KG1 (cell line): ENCODE data around the gene TMEM178B.
"Not testable (repeated sequence)": the region's sequence is repeated elsewhere in the genome, so short reads cannot be mapped to it uniquely, and the experiment has no call there.

Experiments
- DNase-seq: peaks from one replicate; lab custom pipeline; 2025; lab: John Stamatoyannopoulos, UW

Gene TMEM178B

GRCh38 chr7:141073641-141074161, at the start of gene TMEM178B:
TMEM178B (plus strand) TSS chr7:141074064.
- DNase-seq = no peak

- DNase-seq = no peak
Observed at GRCh38 chr7:141024668-141025067, 49.2 kb upstream of the TMEM178B start.

- DNase-seq = no peak
Observed at GRCh38 chr7:141027043-141027442, 46.8 kb upstream of the TMEM178B start.

- DNase-seq = no peak
Observed at GRCh38 chr7:141028767-141029166, 45.1 kb upstream of the TMEM178B start.

DNA sequence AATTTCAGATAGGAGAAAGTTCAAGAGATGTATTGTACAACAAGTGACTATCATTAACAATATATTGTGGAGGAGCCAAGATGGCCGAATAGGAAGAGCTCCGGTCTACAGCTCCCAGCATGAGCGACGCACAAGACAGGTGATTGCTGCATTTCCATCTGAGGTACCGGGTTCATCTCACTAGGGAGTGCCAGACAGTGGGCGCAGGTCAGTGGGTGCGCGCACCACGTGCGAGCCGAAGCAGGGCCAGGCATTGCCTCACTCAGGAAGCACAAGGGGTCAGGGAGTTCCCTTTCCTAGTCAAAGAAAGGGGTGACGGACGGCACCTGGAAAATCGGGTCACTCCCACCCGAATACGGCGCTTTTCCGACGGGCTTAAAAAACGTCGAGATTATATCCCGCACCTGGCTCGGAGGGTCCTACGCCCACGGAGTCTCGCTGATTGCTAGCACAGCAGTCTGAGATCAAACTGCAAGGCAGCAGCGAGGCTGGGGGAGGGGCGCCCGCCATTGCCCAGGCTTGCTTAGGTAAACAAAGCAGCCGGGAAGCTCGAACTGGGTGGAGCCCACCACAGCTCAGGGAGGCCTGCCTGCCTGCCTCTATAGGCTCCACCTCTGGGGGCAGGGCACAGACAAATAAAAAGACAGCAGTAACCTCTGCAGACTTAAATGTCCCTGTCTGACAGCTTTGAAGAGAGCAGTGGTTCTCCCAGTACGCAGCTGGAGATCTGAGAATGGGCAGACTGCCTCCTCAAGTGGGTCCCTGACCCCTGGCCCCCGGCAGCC, 41.1 kb upstream of the TMEM178B start:
- DNase-seq = not testable (repeated sequence)

GRCh38 chr7:141038100-141038499, 35.8 kb upstream of the TMEM178B start:
- DNase-seq = not testable (repeated sequence)

DNA sequence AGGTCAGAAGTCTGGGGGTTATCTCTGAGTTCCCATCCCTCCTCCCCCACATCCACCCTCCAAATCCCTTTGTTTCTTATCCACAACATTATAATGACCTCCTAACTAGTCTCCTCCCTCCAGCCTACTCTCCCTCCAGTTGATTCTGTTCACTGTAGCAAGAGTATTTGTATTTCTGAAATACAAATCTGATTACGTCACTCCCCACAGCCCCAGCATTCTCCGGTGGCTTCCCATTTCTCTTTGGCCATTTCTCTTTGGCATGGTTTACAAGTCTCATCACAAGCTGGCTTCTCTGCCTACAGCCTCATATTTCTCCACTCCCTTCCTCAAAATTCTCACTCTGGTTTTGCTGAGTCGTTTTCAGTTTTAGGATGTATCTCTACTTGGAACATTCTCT, 34.5 kb upstream of the TMEM178B start:
- no peak for DNase-seq

GRCh38 chr7:141042222-141043193, 31.4 kb upstream of the TMEM178B start:
- no peak for DNase-seq

- no peak for DNase-seq
Observed at GRCh38 chr7:141043616-141044015, 30.2 kb upstream of the TMEM178B start.

GRCh38 chr7:141045126-141045841, 28.6 kb upstream of the TMEM178B start:
- no peak for DNase-seq

GRCh38 chr7:141045842-141046620, 27.8 kb upstream of the TMEM178B start:
- DNase-seq = no peak

GRCh38 chr7:141053626-141054025, 20.2 kb upstream of the TMEM178B start:
- no peak for DNase-seq

- no peak for DNase-seq
Observed at GRCh38 chr7:141055146-141055545, 18.7 kb upstream of the TMEM178B start.

- DNase-seq = no peak
Observed at GRCh38 chr7:141057788-141058187, 16.1 kb upstream of the TMEM178B start.

DNA sequence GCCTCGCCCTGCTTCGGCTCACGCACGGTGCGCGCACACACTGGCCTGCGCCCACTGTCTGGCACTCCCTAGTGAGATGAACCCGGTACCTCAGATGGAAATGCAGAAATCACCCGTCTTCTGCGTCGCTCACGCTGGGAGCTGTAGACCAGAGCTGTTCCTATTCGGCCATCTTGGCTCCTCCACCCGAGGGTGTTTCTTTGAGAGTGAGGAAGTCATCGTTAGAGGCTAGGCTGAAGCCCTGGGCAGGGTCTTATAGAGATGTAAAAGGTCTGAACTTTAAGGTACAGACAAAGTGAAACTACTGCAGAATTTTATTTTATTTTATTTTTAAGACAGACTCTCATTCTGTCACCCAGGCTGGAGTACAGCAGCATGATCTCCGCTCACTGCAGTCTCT, 6.0 kb upstream of the TMEM178B start:
- DNase-seq = not testable (repeated sequence)

GRCh38 chr7:141071260-141071854, 2.5 kb upstream of the TMEM178B start:
- DNase-seq = no peak

- no peak for DNase-seq
Observed at GRCh38 chr7:141071855-141072547, 1.9 kb upstream of the TMEM178B start.

DNA sequence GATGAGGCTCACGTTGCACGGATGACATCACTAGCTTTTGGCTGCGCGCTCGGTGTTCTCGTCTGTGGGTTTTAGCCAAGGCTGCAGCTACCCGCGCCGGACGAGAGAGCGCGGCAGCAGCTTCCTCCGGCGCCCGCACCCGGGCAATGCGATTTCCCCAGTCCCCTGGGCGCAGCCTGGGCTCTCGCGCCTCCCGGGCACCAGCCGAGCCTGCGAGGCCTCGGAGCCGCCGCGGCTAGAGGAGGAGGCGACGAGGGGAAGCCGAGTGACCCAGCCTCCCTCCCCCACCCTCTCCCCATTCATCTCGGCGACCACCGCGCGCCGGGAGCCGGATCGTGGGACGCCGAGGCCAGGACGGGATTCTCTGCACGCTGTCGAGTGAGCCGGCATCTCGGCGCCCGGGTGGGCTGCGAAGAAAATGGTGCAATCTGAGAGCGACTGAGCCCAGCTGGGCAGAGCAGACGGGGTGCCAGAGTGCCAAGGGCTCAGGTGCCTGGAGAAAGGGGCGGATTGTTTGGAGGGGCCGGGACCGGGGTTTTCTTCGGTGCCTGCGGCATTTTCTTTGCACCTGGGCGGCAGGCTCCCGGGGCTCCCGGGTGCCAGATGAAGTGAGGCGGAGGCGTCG, 1.2 kb upstream of the TMEM178B start:
- no peak for DNase-seq

DNA sequence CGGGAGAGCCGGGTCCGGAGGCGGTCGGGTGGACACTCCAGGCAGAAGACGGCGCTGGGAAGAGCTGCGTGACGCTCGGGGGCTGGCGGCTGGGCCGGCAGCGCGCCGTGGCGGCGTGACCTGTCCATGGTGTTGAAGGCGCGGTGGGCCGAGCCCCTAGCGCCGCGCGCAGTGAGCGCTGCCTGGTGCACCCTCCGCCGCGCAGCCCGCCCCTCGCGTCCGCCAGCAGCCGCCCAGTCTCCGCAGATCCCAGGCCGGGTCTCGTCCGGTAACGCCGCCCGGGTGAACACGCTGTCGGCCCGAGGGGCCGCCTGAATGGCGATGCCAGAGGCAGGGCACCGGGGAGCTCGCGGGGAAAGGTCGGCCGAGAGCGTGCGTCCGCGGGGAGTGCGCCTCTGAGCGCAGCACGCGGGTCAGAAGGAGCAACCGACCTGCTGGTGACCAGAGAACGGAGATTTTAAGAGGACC, 657 bp upstream of the TMEM178B start:
- no peak for DNase-seq
